HEK293 (cell line): ENCODE results near the gene DNAJB1.

Experiments
- BCL11A ChIP-seq: fragments of 450-650 bp; formaldehyde crosslinking; IDR thresholded peaks from 2 replicates; pipeline ENCODE4 v1.5.1; 2016; ENCODE audit warnings: low read depth, missing biosample characterization, missing genetic modification characterization
- CTCF ChIP-seq: fragments of 450-650 bp; formaldehyde crosslinking; IDR thresholded peaks from 2 replicates; pipeline ENCODE4 v1.5.1; 2016; ENCODE audit warnings: missing biosample characterization, missing genetic modification characterization
- IKZF3 ChIP-seq: fragments of 450-650 bp; IDR thresholded peaks from 2 replicates; pipeline ENCODE4 v1.5.0; 2018; ENCODE audit warnings: missing biosample characterization, mild to moderate bottlenecking, missing genetic modification characterization, moderate library complexity
- MZF1 ChIP-seq: fragments of 450-650 bp; formaldehyde crosslinking; IDR thresholded peaks from 2 replicates; pipeline ENCODE4 v1.5.1; 2017; ENCODE audit warnings: missing biosample characterization, missing genetic modification characterization, borderline replicate concordance
- PRDM2 ChIP-seq: fragments of 450-650 bp; formaldehyde crosslinking; IDR thresholded peaks from 2 replicates; pipeline ENCODE4 v1.5.1; 2016; ENCODE audit warnings: missing biosample characterization, missing genetic modification characterization, borderline replicate concordance
- PRDM4 ChIP-seq: fragments of 450-650 bp; formaldehyde crosslinking; IDR thresholded peaks from 2 replicates; pipeline ENCODE4 v1.5.1; 2017; ENCODE audit warnings: missing biosample characterization, missing genetic modification characterization
- TRIM28 ChIP-seq: IDR thresholded peaks from 2 replicates; pipeline ENCODE4 v1.6.1; 2011; ENCODE audit warnings: low read length, control low read depth, borderline replicate concordance
- ZFHX2 ChIP-seq: fragments of 450-650 bp; formaldehyde crosslinking; conservative IDR thresholded peaks from 2 replicates; pipeline ENCODE4 v1.5.1; 2016; ENCODE audit warnings: missing biosample characterization, missing genetic modification characterization
- ZFP37 ChIP-seq: fragments of 450-650 bp; formaldehyde crosslinking; IDR thresholded peaks from 2 replicates; pipeline ENCODE4 v1.5.1; 2016; ENCODE audit warnings: missing biosample characterization, missing genetic modification characterization
- ZNF138 ChIP-seq: fragments of 450-650 bp; formaldehyde crosslinking; IDR thresholded peaks from 2 replicates; pipeline ENCODE4 v1.5.1; 2016; ENCODE audit warnings: missing biosample characterization, missing genetic modification characterization, borderline replicate concordance
- ZNF148 ChIP-seq: fragments of 450-650 bp; formaldehyde crosslinking; IDR thresholded peaks from 2 replicates; pipeline ENCODE4 v1.5.0; 2017; ENCODE audit warnings: missing biosample characterization, missing genetic modification characterization, borderline replicate concordance
- ZNF155 ChIP-seq: fragments of 450-650 bp; formaldehyde crosslinking; IDR thresholded peaks from 2 replicates; pipeline ENCODE4 v1.5.1; 2016; ENCODE audit warnings: missing biosample characterization, missing genetic modification characterization
- ZNF174 ChIP-seq: fragments of 450-650 bp; formaldehyde crosslinking; IDR thresholded peaks from 2 replicates; pipeline ENCODE4 v1.5.0; 2017; ENCODE audit warnings: missing biosample characterization, mild to moderate bottlenecking, missing genetic modification characterization
- ZNF18 ChIP-seq: fragments of 450-650 bp; formaldehyde crosslinking; IDR thresholded peaks from 2 replicates; pipeline ENCODE4 v1.5.1; 2016; ENCODE audit warnings: missing biosample characterization, missing genetic modification characterization
- ZNF202 ChIP-seq: fragments of 450-650 bp; formaldehyde crosslinking; IDR thresholded peaks from 2 replicates; pipeline ENCODE4 v1.5.1; 2016; ENCODE audit warnings: missing biosample characterization, missing genetic modification characterization, borderline replicate concordance
- ZNF211 ChIP-seq: fragments of 450-650 bp; formaldehyde crosslinking; IDR thresholded peaks from 2 replicates; pipeline ENCODE4 v1.5.1; 2016; ENCODE audit warnings: low read depth, missing biosample characterization, missing genetic modification characterization
- ZNF248 ChIP-seq: fragments of 450-650 bp; formaldehyde crosslinking; IDR thresholded peaks from 2 replicates; pipeline ENCODE4 v1.5.1; 2017; ENCODE audit warnings: missing biosample characterization, missing genetic modification characterization
- ZNF423 ChIP-seq: fragments of 450-650 bp; formaldehyde crosslinking; IDR thresholded peaks from 2 replicates; pipeline ENCODE4 v1.5.1; 2016; ENCODE audit warnings: missing biosample characterization, missing genetic modification characterization
- ZNF449 ChIP-seq: fragments of 450-650 bp; formaldehyde crosslinking; IDR thresholded peaks from 2 replicates; pipeline ENCODE4 v1.5.1; 2017; ENCODE audit warnings: missing biosample characterization, mild to moderate bottlenecking, missing genetic modification characterization, moderate library complexity
- ZNF580 ChIP-seq: fragments of 450-650 bp; formaldehyde crosslinking; IDR thresholded peaks from 2 replicates; pipeline ENCODE4 v1.5.1; 2016; ENCODE audit warnings: missing biosample characterization, missing genetic modification characterization
- ZNF600 ChIP-seq: fragments of 450-650 bp; formaldehyde crosslinking; IDR thresholded peaks from 2 replicates; pipeline ENCODE4 v1.5.1; 2016; ENCODE audit warnings: missing biosample characterization, missing genetic modification characterization
- ZNF610 ChIP-seq: fragments of 450-650 bp; formaldehyde crosslinking; IDR thresholded peaks from 2 replicates; pipeline ENCODE4 v1.5.1; 2016; ENCODE audit warnings: missing biosample characterization, missing genetic modification characterization, borderline replicate concordance
- ZXDB ChIP-seq: fragments of 450-650 bp; formaldehyde crosslinking; IDR thresholded peaks from 2 replicates; pipeline ENCODE4 v1.5.1; 2016; ENCODE audit warnings: missing biosample characterization, missing genetic modification characterization

The DNAJB1 gene

GRCh38 chr19:14505488-14506239, 12.5 kb downstream of the DNAJB1 start (continued):
- TF ChIP-seq PRDM2 (tag by site-specific recombination) (no peak), ZNF211 (tag by site-specific recombination) (no peak), ZNF610 (tag by site-specific recombination) (0 out of 2 replicates have a peak, but pooled peaks have one; percentile 15), ZNF248 (tag by site-specific recombination) (no peak), BCL11A (tag by site-specific recombination) (no peak), MZF1 (tag by site-specific recombination) (no peak), ZFP37 (no peak), IKZF3 (tag by site-specific recombination) (no peak), ZXDB (no peak), ZNF155 (tag by site-specific recombination) (no peak), ZNF423 (tag by site-specific recombination) (no peak), ZNF202 (tag by site-specific recombination) (no peak), ZNF580 (tag by site-specific recombination) (no peak), ZNF138 (no peak), CTCF (tag by site-specific recombination) (peak; percentile 75), ZFHX2 (tag by site-specific recombination) (peak; percentile 65), ZNF174 (tag by site-specific recombination) (no peak), TRIM28 (no peak), PRDM4 (no peak), ZNF600 (tag by site-specific recombination) (0 out of 2 replicates have a peak, but pooled peaks have one; percentile 33), ZNF148 (tag by site-specific recombination) (no peak), ZNF18 (no peak), ZNF449 (tag by site-specific recombination) (no peak)
